K562 (cell line): ENCODE data around the gene PHF5A. TPM values are rescaled to one million over a fixed set of nuclear protein-coding genes. Genes with fewer than 3 reads are reported as not detected.

Experiments used
- ATAC-seq: fragments of 200-7000 bp; cut with Tn5 transposase; 3 replicates; pipeline ENCODE4 v1.9.1; 2020; ENCODE audit warnings: moderate library complexity
- BruUV-seq: library from RNA; stranded (reverse); fragments of 400-500 nt; replicated peaks from 2 replicates; lab custom pipeline; 2021; lab: Mats Ljungman, UMichigan
- CTCF ChIA-PET: fragments of 300-600 bp; formaldehyde crosslinking; extraction: SDS; loops from one replicate; lab custom pipeline; 2021; ENCODE audit warnings: low intra/inter-chr PET ratio; lab: Yijun Ruan, JAX
- POLR2A ChIA-PET: fragments of 300-600, 350-650 bp; sonication (Branson Sonifier 250); formaldehyde crosslinking; extraction: SDS; loops from one replicate; lab custom pipeline; 2021; ENCODE audit warnings: antibody characterized with exemption, inconsistent platforms; lab: Yijun Ruan, JAX
- DNase-seq, 4 experiments: peaks; one replicate each; pipeline versions ENCODE4 v3.0.0 to v3.0.0-alpha.2; 2011 to 2018; ENCODE audit warnings: low spot score in 3 of 4, mixed read lengths in 3 of 4; ENCODE audit errors: extremely low read depth in 1 of 4
- FAIRE-seq: peaks from 2 replicates; lab custom pipeline; 2011; peaks lifted over from hg19 to GRCh38; lab: Jason Lieb, UNC
- H2AFZ ChIP-seq: 2 replicates; pipeline ENCODE4 v1.6.0; 2011; ENCODE audit warnings: low read depth, low read length, control low read depth, inconsistent platforms
- H3K27ac ChIP-seq: fragments of 200-600 bp; 3 replicates; pipeline ENCODE4 v1.8.0; 2011; ENCODE audit warnings: low read depth, mild to moderate bottlenecking, control low read depth, inconsistent platforms, low read length, moderate library complexity, mixed read lengths; ENCODE audit errors: extremely low read depth
- H3K27me3 ChIP-seq, 2 experiments: fragments of 300-600 bp in 1 of 2; 2 replicates in 1 of 2; 3 replicates in 1 of 2; pipeline versions ENCODE4 v1.6.0 to v1.8.0; 2011; ENCODE audit warnings: inconsistent platforms in 2 of 2, low read length in 2 of 2, mild to moderate bottlenecking in 1 of 2, mixed read lengths in 1 of 2, moderate library complexity in 1 of 2; ENCODE audit not compliant: control insufficient read depth in 2 of 2, insufficient read depth in 2 of 2
- H3K36me3 ChIP-seq: fragments of 300-600 bp; 3 replicates; pipeline ENCODE4 v1.8.0; 2011; ENCODE audit warnings: mild to moderate bottlenecking, low read length, inconsistent platforms; ENCODE audit not compliant: control insufficient read depth, insufficient read depth
- H3K4me1 ChIP-seq, 2 experiments: fragments of 200-600 bp in 1 of 2; replicated peaks in 1 of 2; 2 replicates in 1 of 2; 3 replicates in 1 of 2; pipeline versions ENCODE4 v1.5.1 to v1.8.0; 2011; ENCODE audit warnings: inconsistent platforms in 2 of 2, low read length in 2 of 2, mild to moderate bottlenecking in 1 of 2, mixed read lengths in 1 of 2, moderate library complexity in 1 of 2; ENCODE audit not compliant: control insufficient read depth in 2 of 2, insufficient read depth in 2 of 2
- H3K4me2 ChIP-seq: 2 replicates; pipeline ENCODE4 v1.6.1; 2011; ENCODE audit warnings: low read length, control low read depth, inconsistent platforms, mixed read lengths; ENCODE audit not compliant: insufficient read depth
- H3K4me3 ChIP-seq: fragments of 200-600 bp; sonication (generic), shearing (Covaris generic); 2 replicates; pipeline ENCODE4 v1.5.1; 2016; ENCODE audit warnings: control low read depth, inconsistent platforms
- H3K79me2 ChIP-seq: fragments of 200-600 bp; 3 replicates; pipeline ENCODE4 v1.8.0; 2011; ENCODE audit warnings: low read length, inconsistent platforms; ENCODE audit not compliant: control insufficient read depth, insufficient read depth
- H3K9ac ChIP-seq, 2 experiments: 2 replicates each; pipeline versions ENCODE4 v1.6.0 to v1.6.1; 2011; ENCODE audit warnings: low read depth in 2 of 2, low read length in 2 of 2, control low read depth in 1 of 2, inconsistent platforms in 1 of 2, mild to moderate bottlenecking in 1 of 2, mixed read lengths in 1 of 2; ENCODE audit not compliant: insufficient read depth in 1 of 2
- H3K9me1 ChIP-seq: one replicate; pipeline ENCODE4 v1.6.0; 2011; ENCODE audit warnings: inconsistent platforms, mild to moderate bottlenecking, low read length, moderate library complexity; ENCODE audit not compliant: control insufficient read depth, insufficient read depth
- H3K9me3 ChIP-seq: replicated peaks from 2 replicates; pipeline ENCODE4 v1.5.1; 2011; ENCODE audit warnings: low read depth, low read length, inconsistent platforms; ENCODE audit not compliant: control insufficient read depth, insufficient read depth
- H4K20me1 ChIP-seq: replicated peaks from 2 replicates; pipeline ENCODE4 v1.6.1; 2011; ENCODE audit warnings: low read length, inconsistent platforms, mixed read lengths; ENCODE audit not compliant: control insufficient read depth, insufficient read depth
- BHLHE40 ChIP-seq: IDR thresholded peaks from 2 replicates; pipeline ENCODE4 v1.6.1; 2011; ENCODE audit warnings: low read length, improper control_type of control experiment
- HMBOX1 ChIP-seq: sonication (generic); IDR thresholded peaks from 2 replicates; pipeline ENCODE4 v1.6.1; 2016
- KAT2B ChIP-seq: IDR thresholded peaks from one replicate; pipeline ENCODE4 v1.6.1; 2012; ENCODE audit warnings: low read depth, mild to moderate bottlenecking, control low read depth, inconsistent platforms, low read length, moderate library complexity
- REST ChIP-seq, 2 experiments: fragments of 450-650 bp; formaldehyde crosslinking in 1 of 2; IDR thresholded peaks; 2 replicates each; pipeline versions ENCODE4 v1.4.0 to v1.6.1; 2014 to 2020; ENCODE audit warnings: mild to moderate bottlenecking in 2 of 2, borderline replicate concordance in 1 of 2, low read depth in 1 of 2
- THRB ChIP-seq: fragments of 450-650 bp; formaldehyde crosslinking; conservative IDR thresholded peaks from 2 replicates; pipeline ENCODE4 v1.4.0; 2022; ENCODE audit warnings: mild to moderate bottlenecking, missing genetic modification characterization
- ZNF121 ChIP-seq: sonication (generic); formaldehyde crosslinking; conservative IDR thresholded peaks from 2 replicates; pipeline ENCODE4 v1.8.0; 2022; ENCODE audit warnings: missing genetic modification reagents
- ZNF124 ChIP-seq: sonication (generic); formaldehyde crosslinking; IDR thresholded peaks from 2 replicates; pipeline ENCODE4 v1.8.1; 2022; ENCODE audit warnings: missing genetic modification reagents
- WGBS: fragments of 100-300 bp; shearing (Covaris generic); methylation state at CpG from one replicate; pipeline ENCODE4 v1.1.6; 2016; ENCODE audit warnings: low coverage, mixed read lengths; ENCODE audit not compliant: insufficient coverage; ENCODE audit errors: missing lambda C conversion rate; 5-methylcytosine and 5-hydroxymethylcytosine counted together
- in situ Hi-C: fragments of 300-500 bp; cut with MboI; formaldehyde crosslinking; loops from 4 replicates; pipeline ENCODE4 v1.15.0; 2018; ENCODE audit warnings: inconsistent platforms, mixed read lengths
- intact Hi-C: fragments of 100-400 bp; cut with micrococcal nuclease; formaldehyde crosslinking; loops from 2 replicates; pipeline ENCODE4 v1.14.2; 2022
- polyA plus RNA-seq, 8 experiments: library from polyadenylated mRNA; depleted of rRNA in 4 of 8; stranded (reverse) in 5 of 8; unstranded in 3 of 8; fragments of >200 nt; fragmentation: Nextera tagmentation in 2 of 8; fragmentation: Illumina TruSeq in 1 of 8; extraction: Ambion mirVana in 2 of 8; extraction: Trizol in 1 of 8; gene quantifications; 2 replicates each; pipeline versions ENCODE4 v1.2.1 to v1.2.3, GENCODE V29; 2011 to 2014; ENCODE audit warnings: inconsistent platforms in 1 of 8, missing spikeins in 1 of 8
- total RNA-seq, 7 experiments: library from RNA; depleted of rRNA in 6 of 7; stranded (reverse); fragments of >200 nt in 6 of 7; fragmentation: Illumina TruSeq in 2 of 7; extraction: Trizol in 2 of 7; gene quantifications; 2 replicates each; pipeline versions ENCODE4 v1.2.1 to v1.2.3, GENCODE V29; 2011 to 2021; ENCODE audit warnings: low replicate concordance in 1 of 7

The PHF5A gene
- total and polyA plus RNA-seq, 9 of the 15 experiments (the other 6 are each of a cell fraction or from before 2014, with no cell fraction given) = 14.2 to 144 (median 101) TPM

GRCh38 chr22:41488596-41489385, 20.3 kb upstream of the PHF5A start:
- in situ Hi-C loops (no loop called here), intact Hi-C loops (no loop called here)
- ChIA-PET POLR2A (interaction anchor here (1.8 kb wide), 1 partner anchor 9 kb away, joined by 5 read pairs; no protein-coding TSS in a partner anchor), CTCF (no interaction called here)
- Histone ChIP-seq H4K20me1 (peaks cover 30% of the 10 kb centered on the region), H3K36me3 (peaks cover 38% of the 10 kb centered on the region), H3K27ac (no peak overlapping the region), H2AFZ (no peak overlapping the region), H3K27me3 (no peaks in the 10 kb centered on the region), H3K4me1 (peaks cover 11 to 16% of the 10 kb centered on the region in 2 experiments; a peak in 4 of 5 replicates), H3K9me3 (no peaks in the 10 kb centered on the region), H3K9me1 (no peaks in the 10 kb centered on the region), H3K79me2 (peaks cover 89% of the 10 kb centered on the region), H3K9ac (no peak overlapping the region), H3K4me3 (no peak overlapping the region), H3K4me2 (no peak overlapping the region)
- no TSS peak for BruUV-seq
- TF ChIP-seq THRB (no peak), KAT2B (no peak), ZNF121 (CRISPR knock-in tag) (0 out of 2 replicates have a peak, but pooled peaks have one; percentile 27), HMBOX1 (peak; percentile 44; the same call in 1 of the 2 replicates), REST (IDR thresholded peaks at IDR 0.05; ENCODE audit: borderline replicate concordance) (peak; percentile 51; the same call in 1 of the 2 replicates), REST (CRISPR knock-in tag; IDR thresholded peaks at IDR 0.05; ENCODE audit: low read depth) (no peak), BHLHE40 (no peak), ZNF124 (CRISPR knock-in tag) (no peak)
- WGBS = 63% methylated on average over 2 of the region's 3 CpGs
- no peak for DNase-seq
- no peak for ATAC-seq
- no peak for FAIRE-seq
